Measurements from ENCODE around the gene CLCNKB.

Gene CLCNKB

DNA sequence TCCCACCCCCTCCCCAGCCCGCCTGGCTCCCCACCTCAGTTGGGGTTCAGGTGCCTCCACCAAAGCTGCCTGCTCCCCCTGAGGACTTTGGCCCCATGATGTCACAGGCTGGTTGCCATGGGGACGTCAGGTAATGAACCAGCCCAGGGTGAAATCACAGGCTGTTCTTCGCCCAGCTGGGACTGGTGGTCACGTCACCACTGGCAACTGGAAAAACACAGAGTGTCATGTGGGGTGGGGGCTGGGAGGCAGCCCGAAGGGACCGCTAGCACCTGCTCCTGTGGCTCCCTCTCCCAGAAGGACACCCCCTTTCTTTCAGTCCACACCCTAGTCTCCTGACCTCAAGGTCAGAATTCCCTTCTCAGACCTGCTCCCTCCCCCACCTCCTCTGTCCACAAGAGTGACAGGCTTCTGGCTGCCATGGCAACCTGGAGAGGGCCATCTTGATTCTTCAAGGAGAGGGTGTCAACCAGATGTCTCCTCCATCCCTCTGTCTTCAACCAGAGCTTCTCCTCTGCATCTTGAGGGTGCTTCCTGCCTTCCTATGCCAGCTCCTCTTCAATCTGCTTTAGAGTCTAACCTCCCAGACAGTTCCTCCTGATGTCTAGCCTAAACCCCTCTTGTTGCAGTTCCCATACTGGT is 23.7 kb downstream of the CLCNKB start:
- Histone ChIP-seq H3K36me3 (ENCODE audit: insufficient read depth, low read length) (no peaks in the 10 kb centered on the region), H3K9ac (ENCODE audit: insufficient read length) (no peak overlapping the region), H3K9me3 (ENCODE audit: low read depth, low read length) (no peaks in the 10 kb centered on the region), H3K27ac (no peak overlapping the region), H3K4me3 (no peak overlapping the region)
- TF ChIP-seq EZH2 (IDR thresholded peaks at IDR 0.05) (no peak), POLR2AphosphoS5 (IDR thresholded peaks at IDR 0.05; ENCODE audit: borderline replicate concordance, low read depth, low read length) (no peak), FOXP2 (optimal IDR thresholded peaks at IDR 0.05; ENCODE audit: control extremely low read depth, extremely low read length, insufficient read depth) (no peak)
- no peak for DNase-seq (ENCODE audit: low read depth, low spot score)

DNA sequence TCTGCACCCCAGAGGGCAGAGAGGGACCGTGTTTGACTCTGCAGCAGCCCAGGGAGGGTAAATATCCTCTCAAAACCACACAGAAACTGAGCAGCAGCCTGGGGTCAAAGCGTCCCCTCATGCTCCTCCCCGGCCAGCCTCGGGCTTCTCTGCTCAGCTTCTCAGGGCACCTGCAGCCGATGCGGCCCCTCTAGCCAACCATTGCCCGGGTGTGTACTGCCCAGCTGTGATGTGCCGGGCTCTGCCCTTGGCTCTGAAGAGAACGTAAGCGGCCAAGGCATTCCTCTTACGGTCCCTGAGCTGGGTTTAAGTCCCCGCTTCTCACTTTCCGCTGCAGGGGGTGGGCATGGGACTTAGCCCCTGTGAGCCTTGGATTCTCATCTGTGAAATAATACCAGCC is 24.4 kb downstream of the CLCNKB start:
- Histone ChIP-seq H3K4me3 (no peak overlapping the region), H3K9ac (ENCODE audit: insufficient read length) (no peak overlapping the region), H3K9me3 (ENCODE audit: low read depth, low read length) (no peaks in the 10 kb centered on the region), H3K27ac (no peak overlapping the region), H3K36me3 (ENCODE audit: insufficient read depth, low read length) (no peaks in the 10 kb centered on the region)
- DNase-seq (ENCODE audit: low read depth, low spot score): no peak
- TF ChIP-seq EZH2 (IDR thresholded peaks at IDR 0.05): no peak
- no peak for TF ChIP-seq FOXP2 (optimal IDR thresholded peaks at IDR 0.05; ENCODE audit: control extremely low read depth, extremely low read length, insufficient read depth)

DNA sequence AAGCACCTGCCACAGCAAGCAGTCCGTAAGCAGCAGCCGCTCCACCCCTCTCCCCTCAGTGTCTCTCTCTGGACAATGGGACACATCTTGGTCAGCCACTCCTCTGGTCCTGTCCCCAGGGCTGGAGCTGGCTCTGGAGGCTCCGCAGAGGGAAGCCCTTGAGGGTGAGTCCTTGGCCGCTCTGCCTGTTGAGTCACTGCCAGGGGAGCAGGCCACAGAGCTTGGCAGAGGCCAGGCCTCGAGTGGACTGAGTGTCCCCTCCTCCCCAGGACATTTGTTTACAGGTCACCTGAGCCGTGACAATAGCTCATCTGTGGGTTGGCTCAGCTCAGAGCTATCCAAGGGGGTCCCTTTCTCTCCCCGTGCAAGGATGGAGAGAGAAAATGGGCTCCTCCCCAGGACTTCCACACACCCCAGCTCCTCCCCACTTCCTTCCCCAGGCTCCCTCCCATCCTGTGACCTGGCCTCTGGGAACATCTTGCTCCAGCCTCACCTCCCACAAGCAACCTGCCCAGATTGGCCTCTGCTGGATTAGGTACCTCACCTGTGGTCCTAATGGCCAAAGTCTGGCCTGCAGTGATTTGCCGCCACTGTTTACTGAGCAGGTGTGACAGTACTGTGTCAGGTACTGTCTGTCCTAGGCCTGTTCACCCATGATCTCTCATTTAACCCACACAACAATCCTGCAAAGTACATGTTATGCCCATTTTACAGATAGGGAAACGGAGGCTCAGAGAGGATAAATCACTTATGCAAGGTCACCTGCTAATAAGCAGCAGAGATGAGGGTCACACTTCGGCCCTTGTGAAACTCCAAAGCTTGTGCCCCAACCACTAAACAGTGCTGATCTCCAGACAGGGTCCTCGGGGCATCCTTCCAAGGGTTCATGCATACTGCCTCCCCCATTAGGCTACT is 25.0 kb downstream of the CLCNKB start:
- DNase-seq (ENCODE audit: low read depth, low spot score): no peak
- Histone ChIP-seq H3K4me3 (no peak overlapping the region), H3K27ac (no peak overlapping the region), H3K36me3 (ENCODE audit: insufficient read depth, low read length) (no peaks in the 10 kb centered on the region), H3K9ac (ENCODE audit: insufficient read length) (no peak overlapping the region), H3K9me3 (ENCODE audit: low read depth, low read length) (no peaks in the 10 kb centered on the region)
- TF ChIP-seq EZH2 (IDR thresholded peaks at IDR 0.05): no peak
- no peak for TF ChIP-seq FOXP2 (optimal IDR thresholded peaks at IDR 0.05; ENCODE audit: control extremely low read depth, extremely low read length, insufficient read depth)
- no peak for TF ChIP-seq POLR2AphosphoS5 (IDR thresholded peaks at IDR 0.05; ENCODE audit: borderline replicate concordance, low read depth, low read length)

GRCh38 chr1:16070640-16071355 is 27.2 kb downstream of the CLCNKB start:
- TF ChIP-seq EZH2 (IDR thresholded peaks at IDR 0.05): no peak
- no peak for DNase-seq (ENCODE audit: low read depth, low spot score)
- Histone ChIP-seq H3K4me3 (no peak overlapping the region), H3K9me3 (ENCODE audit: low read depth, low read length) (no peaks in the 10 kb centered on the region), H3K9ac (ENCODE audit: insufficient read length) (no peak overlapping the region), H3K36me3 (ENCODE audit: insufficient read depth, low read length) (no peaks in the 10 kb centered on the region), H3K27ac (no peak overlapping the region)

- Histone ChIP-seq H3K9me3 (ENCODE audit: low read depth, low read length) (no peaks in the 10 kb centered on the region), H3K9ac (ENCODE audit: insufficient read length) (no peak overlapping the region), H3K36me3 (ENCODE audit: insufficient read depth, low read length) (no peaks in the 10 kb centered on the region), H3K4me3 (no peak overlapping the region), H3K27ac (no peak overlapping the region)
- no peak for TF ChIP-seq POLR2AphosphoS5 (IDR thresholded peaks at IDR 0.05; ENCODE audit: borderline replicate concordance, low read depth, low read length)
- no peak for TF ChIP-seq FOXP2 (optimal IDR thresholded peaks at IDR 0.05; ENCODE audit: control extremely low read depth, extremely low read length, insufficient read depth)
- TF ChIP-seq EZH2 (IDR thresholded peaks at IDR 0.05): no peak
- DNase-seq (ENCODE audit: low read depth, low spot score): no peak
These were observed 28.0 kb downstream of the CLCNKB start for GRCh38 chr1:16071614-16072013.

DNA sequence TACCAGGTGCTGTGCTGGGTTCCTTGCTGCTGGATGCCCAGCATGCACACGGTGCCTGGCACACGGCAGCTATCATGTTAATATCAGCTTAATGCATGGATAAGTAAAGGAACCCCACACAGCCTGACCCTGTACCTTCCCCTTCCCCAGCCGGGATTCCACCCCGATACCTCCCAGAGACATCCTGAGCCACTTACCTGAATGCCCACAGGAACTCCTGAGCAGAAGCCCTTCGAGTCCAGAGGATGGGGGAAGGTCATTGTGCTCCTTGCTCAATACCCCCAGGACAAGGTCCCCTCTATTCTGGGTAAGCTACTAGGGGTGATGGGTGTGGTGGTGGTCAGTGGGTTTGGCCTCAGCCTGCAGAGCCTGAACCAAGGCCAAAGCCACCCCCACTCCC is 28.5 kb downstream of the CLCNKB start:
- no peak overlapping the region for H3K27ac ChIP-seq
- no peaks in the 10 kb centered on the region for H3K9me3 ChIP-seq (ENCODE audit: low read depth, low read length)
- H3K4me3 ChIP-seq: no peak overlapping the region
- no peak overlapping the region for H3K9ac ChIP-seq (ENCODE audit: insufficient read length)
- no peak for DNase-seq (ENCODE audit: low read depth, low spot score)
- TF ChIP-seq FOXP2 (optimal IDR thresholded peaks at IDR 0.05; ENCODE audit: control extremely low read depth, extremely low read length, insufficient read depth): no peak
- no peaks in the 10 kb centered on the region for H3K36me3 ChIP-seq (ENCODE audit: insufficient read depth, low read length)

GRCh38 chr1:16072616-16073484 is 29.3 kb downstream of the CLCNKB start:
- DNase-seq (ENCODE audit: low read depth, low spot score): no peak
- TF ChIP-seq EZH2 (IDR thresholded peaks at IDR 0.05): no peak
- no peak for TF ChIP-seq FOXP2 (optimal IDR thresholded peaks at IDR 0.05; ENCODE audit: control extremely low read depth, extremely low read length, insufficient read depth)
- no peak for TF ChIP-seq POLR2AphosphoS5 (IDR thresholded peaks at IDR 0.05; ENCODE audit: borderline replicate concordance, low read depth, low read length)
- H3K9me3 ChIP-seq (ENCODE audit: low read depth, low read length): no peaks in the 10 kb centered on the region
- H3K27ac ChIP-seq: no peak overlapping the region
- H3K9ac ChIP-seq (ENCODE audit: insufficient read length): no peak overlapping the region
- no peaks in the 10 kb centered on the region for H3K36me3 ChIP-seq (ENCODE audit: insufficient read depth, low read length)
- peak overlapping the region; percentile 77 for H3K4me3 ChIP-seq

Measured in SK-N-MC (cell line).